Measurements from ENCODE around the gene FLAD1. TPM values are rescaled to one million over a fixed set of nuclear protein-coding genes. Genes with fewer than 3 reads are reported as not detected.

Gene FLAD1
- polyA plus RNA-seq, 2 of the 4 experiments (the other 2 are of a cell fraction) = 34.1 to 43.5 TPM

- no peak for FAIRE-seq
- Histone ChIP-seq H3K4me2 (no peak overlapping the region), H3K4me1 (peaks cover 39% of the 10 kb centered on the region), H3K27ac (no peak overlapping the region), H3K9me3 (no peaks in the 10 kb centered on the region), H3K4me3 (no peak overlapping the region)
- no peak for DNase-seq (ENCODE audit: low read depth in 1 of 2, low spot score in 1 of 2)
- ChIA-PET POLR2A (no interaction called here), CTCF (interaction anchor here (0.7 to 1.2 kb wide), 2 partner anchors 25 to 125 kb away, joined by 3 read pairs; no protein-coding TSS in a partner anchor)
- no peak for ATAC-seq
- TF ChIP-seq HDAC2 (IDR thresholded peaks at IDR 0.05) (no peak), CHD4 (IDR thresholded peaks at IDR 0.05; ENCODE audit: borderline replicate concordance) (no peak), RFX5 (IDR thresholded peaks at IDR 0.05) (no peak), GATA3 (IDR thresholded peaks at IDR 0.05; ENCODE audit: borderline replicate concordance) (no peak), POLR2A (IDR thresholded peaks at IDR 0.05; ENCODE audit: low read length) (no peak), KDM5A (IDR thresholded peaks at IDR 0.05) (no peak), JUNB (IDR thresholded peaks at IDR 0.05) (no peak), HES2 (IDR thresholded peaks at IDR 0.05) (no peak), MAZ (IDR thresholded peaks at IDR 0.05; ENCODE audit: borderline replicate concordance, low read depth, low read length) (no peak), NFE2L2 (conservative IDR thresholded peaks at IDR 0.05; ENCODE audit: low read length) (no peak), EHMT2 (IDR thresholded peaks at IDR 0.05; ENCODE audit: low read depth) (no peak), HEYL (CRISPR knock-in tag; IDR thresholded peaks at IDR 0.05) (no peak)
- TF ChIP-seq, protein P1, sequence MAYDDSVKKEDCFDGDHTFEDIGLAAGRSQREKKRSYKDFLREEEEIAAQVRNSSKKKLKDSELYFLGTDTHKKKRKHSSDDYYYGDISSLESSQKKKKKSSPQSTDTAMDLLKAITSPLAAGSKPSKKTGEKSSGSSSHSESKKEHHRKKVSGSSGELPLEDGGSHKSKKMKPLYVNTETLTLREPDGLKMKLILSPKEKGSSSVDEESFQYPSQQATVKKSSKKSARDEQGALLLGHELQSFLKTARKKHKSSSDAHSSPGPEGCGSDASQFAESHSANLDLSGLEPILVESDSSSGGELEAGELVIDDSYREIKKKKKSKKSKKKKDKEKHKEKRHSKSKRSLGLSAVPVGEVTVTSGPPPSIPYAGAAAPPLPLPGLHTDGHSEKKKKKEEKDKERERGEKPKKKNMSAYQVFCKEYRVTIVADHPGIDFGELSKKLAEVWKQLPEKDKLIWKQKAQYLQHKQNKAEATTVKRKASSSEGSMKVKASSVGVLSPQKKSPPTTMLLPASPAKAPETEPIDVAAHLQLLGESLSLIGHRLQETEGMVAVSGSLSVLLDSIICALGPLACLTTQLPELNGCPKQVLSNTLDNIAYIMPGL (CRISPR knock-in tag; IDR thresholded peaks at IDR 0.05; ENCODE audit: borderline replicate concordance) = no peak
- 94% methylated on average over 7 of the region's 7 CpGs for WGBS (ENCODE audit: missing lambda C conversion rate)
These were observed 23.7 kb upstream of the FLAD1 start for GRCh38 chr1:154959426-154959780.

GRCh38 chr1:154960446-154961136, 22.6 kb upstream of the FLAD1 start:
- WGBS (ENCODE audit: missing lambda C conversion rate) = 39% methylated on average over 10 of the region's 10 CpGs
- TF ChIP-seq, protein P2, sequence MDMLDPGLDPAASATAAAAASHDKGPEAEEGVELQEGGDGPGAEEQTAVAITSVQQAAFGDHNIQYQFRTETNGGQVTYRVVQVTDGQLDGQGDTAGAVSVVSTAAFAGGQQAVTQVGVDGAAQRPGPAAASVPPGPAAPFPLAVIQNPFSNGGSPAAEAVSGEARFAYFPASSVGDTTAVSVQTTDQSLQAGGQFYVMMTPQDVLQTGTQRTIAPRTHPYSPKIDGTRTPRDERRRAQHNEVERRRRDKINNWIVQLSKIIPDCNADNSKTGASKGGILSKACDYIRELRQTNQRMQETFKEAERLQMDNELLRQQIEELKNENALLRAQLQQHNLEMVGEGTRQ (IDR thresholded peaks at IDR 0.05) = no peak
- TF ChIP-seq CBX8 (IDR thresholded peaks at IDR 0.05) (no peak), RFX5 (IDR thresholded peaks at IDR 0.05) (no peak), CHD4 (IDR thresholded peaks at IDR 0.05; ENCODE audit: borderline replicate concordance) (no peak), ZFP36 (IDR thresholded peaks at IDR 0.05; ENCODE audit: borderline replicate concordance, partially characterized antibody) (no peak), ZC3H11A (IDR thresholded peaks at IDR 0.05) (no peak), POLR2A (IDR thresholded peaks at IDR 0.05; ENCODE audit: low read length) (no peak), KDM1A (IDR thresholded peaks at IDR 0.05; ENCODE audit: low read depth) (no peak), FOSB (CRISPR knock-in tag; IDR thresholded peaks at IDR 0.05) (no peak), HOXB5 (CRISPR knock-in tag; IDR thresholded peaks at IDR 0.05) (no peak)

More at GRCh38 chr1:154960446-154961136, 22.6 kb upstream of the FLAD1 start:
- H3K4me2 ChIP-seq = peak overlapping the region; percentile 99
- H3K9me3 ChIP-seq = no peaks in the 10 kb centered on the region
- H3K27ac ChIP-seq = peak overlapping the region; percentile 97
- POLR2A ChIA-PET = interaction anchor here (0.7 to 2.8 kb wide), 7 partner anchors 12 to 104 kb away, joined by 3 to 67 read pairs (median 4); partner anchors contain the start of genes CKS1B, EFNA4, FLAD1 and SHC1
- H3K4me3 ChIP-seq = peak overlapping the region; percentile 74
- CTCF ChIA-PET = interaction anchor here (1.1 to 3.4 kb wide), 5 partner anchors 8 to 401 kb away, joined by 3 to 19 read pairs (median 7); partner anchors contain the start of gene PMVK
- no peak for DNase-seq (ENCODE audit: low read depth in 1 of 2, low spot score in 1 of 2)
- H3K4me1 ChIP-seq = peaks cover 32% of the 10 kb centered on the region
- FAIRE-seq = no peak
- ATAC-seq = no peak
